Umbilical cord (tissue), 2 donors: ENCODE measurements around the gene CDH26. TPM values are rescaled to one million over a fixed set of nuclear protein-coding genes. Genes with fewer than 3 reads are reported as not detected.
A peak's percentile ranks its signal among the peaks of the same experiment; 100 is the strongest.
"Not testable (repeated sequence)": the region's sequence is repeated elsewhere in the genome, so short reads cannot be mapped to it uniquely, and the experiment has no call there.

ENCODE experiments used
- DNase-seq: peaks from one replicate; pipeline ENCODE4 v3.0.0-alpha.2; 2015; ENCODE audit warnings: low spot score
- total RNA-seq: library from RNA; depleted of rRNA; stranded (reverse); fragments of >200 nt; gene quantifications from one replicate; pipeline ENCODE4 v1.2.3, GENCODE V29; 2014; ENCODE audit warnings: low replicate concordance; ENCODE audit not compliant: insufficient read depth

Gene CDH26
- total RNA-seq, 1 donor from 2014 or later = 7.9 TPM

GRCh38 chr20:59940956-59941294 is 17.3 kb upstream of the CDH26 start:
- DNase-seq = no peak

- DNase-seq = no peak
Measured at GRCh38 chr20:59942245-59942644, 16.0 kb upstream of the CDH26 start.

GRCh38 chr20:59944726-59945125 is 13.5 kb upstream of the CDH26 start:
- no peak for DNase-seq

GRCh38 chr20:59945175-59945574 is 13.0 kb upstream of the CDH26 start:
- no peak for DNase-seq

GRCh38 chr20:59945731-59946130 is 12.5 kb upstream of the CDH26 start:
- peak; percentile 61 for DNase-seq

- DNase-seq = no peak
Measured at GRCh38 chr20:59947376-59947775, 10.8 kb upstream of the CDH26 start.

- DNase-seq = no peak
Measured at GRCh38 chr20:59948212-59948611, 10.0 kb upstream of the CDH26 start.

- DNase-seq = peak; percentile 69
Measured at GRCh38 chr20:59948828-59949720, 9.1 kb upstream of the CDH26 start.

- DNase-seq = no peak
Measured at GRCh38 chr20:59949911-59950310, 8.3 kb upstream of the CDH26 start.

- no peak for DNase-seq
Measured at GRCh38 chr20:59954718-59955117, 3.5 kb upstream of the CDH26 start.

- DNase-seq = no peak
Measured at GRCh38 chr20:59955131-59955796, 3.0 kb upstream of the CDH26 start.

GRCh38 chr20:59957568-59957967 is 655 bp upstream of the CDH26 start:
- not testable (repeated sequence) for DNase-seq

- no peak for DNase-seq
Measured at GRCh38 chr20:59958626-59959025, 403 bp downstream of the CDH26 start.

- no peak for DNase-seq
Measured at GRCh38 chr20:59961423-59961822, 3.2 kb downstream of the CDH26 start.

- DNase-seq = no peak
Measured at GRCh38 chr20:59962155-59962554, 3.9 kb downstream of the CDH26 start.

- DNase-seq = no peak
Measured at GRCh38 chr20:59966428-59966827, 8.2 kb downstream of the CDH26 start.

GRCh38 chr20:59971428-59971827 is 13.2 kb downstream of the CDH26 start:
- DNase-seq = no peak

GRCh38 chr20:59972037-59972801 is 14.0 kb downstream of the CDH26 start:
- no peak for DNase-seq

- no peak for DNase-seq
Measured at GRCh38 chr20:59976156-59976782, 18.0 kb downstream of the CDH26 start.

- no peak for DNase-seq
Measured at GRCh38 chr20:59977086-59977485, 18.9 kb downstream of the CDH26 start.

- DNase-seq = no peak
Measured at GRCh38 chr20:59983076-59983475, 24.9 kb downstream of the CDH26 start.

GRCh38 chr20:59984541-59984940 is 26.3 kb downstream of the CDH26 start:
- DNase-seq = no peak
